ENCODE results near the gene RBM20. TPM values are rescaled to one million over a fixed set of nuclear protein-coding genes. Genes with fewer than 3 reads are reported as not detected.

RBM20 gene
- total RNA-seq, 2 donors from 2014 or later = 51.7 to 59.9 TPM

DNA sequence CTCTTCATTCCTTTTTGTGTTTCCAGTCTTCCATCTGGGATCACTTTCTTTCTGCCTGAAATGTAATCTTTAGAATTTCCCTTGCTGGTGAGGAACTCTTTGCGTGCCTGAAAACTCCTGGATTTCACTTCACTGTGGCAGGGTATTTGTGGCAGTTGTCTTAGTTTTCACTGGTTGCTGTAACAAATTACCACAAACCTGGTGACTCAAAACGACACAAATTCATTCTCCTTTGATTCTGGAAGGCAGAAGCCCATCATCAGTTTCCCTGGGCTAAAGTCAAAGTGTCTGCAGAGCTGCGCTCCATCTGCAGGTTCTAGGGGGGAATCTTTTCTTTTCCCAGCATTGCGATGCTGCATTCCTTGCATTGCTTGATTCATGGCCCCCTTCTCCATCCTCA lies 109.3 kb downstream of the RBM20 start:
- H3K9me3 ChIP-seq = peaks cover 0 to 8% of the 10 kb centered on the region in 2 donors
- peaks cover 0 to 32% of the 10 kb centered on the region in 2 donors for H3K4me1 ChIP-seq
- H3K4me3 ChIP-seq = no peak overlapping the region
- no peaks in the 10 kb centered on the region for H3K36me3 ChIP-seq
- no peak for TF ChIP-seq CTCF (IDR thresholded peaks at IDR 0.05)
- DNase-seq (ENCODE audit: low spot score) = no peak
- no peak overlapping the region for H3K27ac ChIP-seq
- H3K27me3 ChIP-seq = no peaks in the 10 kb centered on the region

- TF ChIP-seq CTCF (IDR thresholded peaks at IDR 0.05) = no peak
- no peak for DNase-seq (ENCODE audit: low spot score)
- H3K27ac ChIP-seq = peak overlapping the region; percentile 54 to 94
- H3K36me3 ChIP-seq = no peaks in the 10 kb centered on the region
- no peaks in the 10 kb centered on the region for H3K9me3 ChIP-seq
- no peak overlapping the region for H3K4me3 ChIP-seq
- H3K27me3 ChIP-seq = no peaks in the 10 kb centered on the region
- H3K4me1 ChIP-seq = peaks cover 0 to 41% of the 10 kb centered on the region in 2 donors
Measured at GRCh38 chr10:110754375-110755105, 110.4 kb downstream of the RBM20 start.

DNA sequence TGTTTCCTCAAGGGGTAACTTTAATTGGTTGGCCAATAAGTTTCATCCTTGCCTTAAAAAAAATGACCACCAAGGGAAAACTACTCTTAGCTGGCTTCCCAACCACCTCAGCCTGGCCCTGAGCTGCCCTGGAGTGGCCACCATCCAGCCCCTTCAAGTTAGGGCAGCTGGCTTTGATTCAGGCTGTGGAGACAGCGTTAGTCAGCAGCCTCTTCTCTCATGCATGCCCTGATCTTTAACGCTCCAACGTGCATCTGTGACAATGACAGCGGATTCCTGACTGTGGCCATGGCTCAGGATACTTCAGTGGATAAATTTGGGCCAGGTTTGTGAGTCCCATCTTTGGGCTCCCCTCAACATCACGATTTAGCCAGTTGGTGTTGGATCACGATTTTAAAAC lies 111.6 kb downstream of the RBM20 start:
- TF ChIP-seq CTCF (IDR thresholded peaks at IDR 0.05) = no peak
- Histone ChIP-seq H3K27ac (peak overlapping the region; percentile 83 to 94), H3K4me1 (peaks cover 0 to 47% of the 10 kb centered on the region in 2 donors), H3K4me3 (no peak overlapping the region), H3K36me3 (no peaks in the 10 kb centered on the region), H3K27me3 (no peaks in the 10 kb centered on the region), H3K9me3 (no peaks in the 10 kb centered on the region)
- DNase-seq (ENCODE audit: low spot score) = no peak

DNA sequence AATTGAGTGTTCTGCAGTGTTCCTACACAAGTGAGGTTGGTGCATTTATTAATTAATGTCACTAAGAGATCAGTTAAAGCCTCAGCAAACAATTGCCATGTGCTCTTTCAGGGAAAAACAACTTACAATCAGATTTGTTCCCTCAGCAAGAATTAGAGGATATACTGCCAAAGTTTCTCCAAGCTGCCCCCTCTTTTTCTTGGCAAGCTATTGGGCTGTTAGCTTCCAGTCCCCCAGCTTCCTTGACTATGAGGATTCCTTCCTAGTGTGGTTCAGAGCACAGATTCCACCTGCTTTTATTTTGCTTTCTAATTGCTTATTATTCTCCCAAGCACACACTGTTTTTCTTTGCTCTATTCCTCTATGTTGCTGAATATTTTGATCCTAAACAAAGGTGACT lies 112.7 kb downstream of the RBM20 start:
- no peak for DNase-seq (ENCODE audit: low spot score)
- no peaks in the 10 kb centered on the region for H3K36me3 ChIP-seq
- peak overlapping the region; percentile 83 to 94 for H3K27ac ChIP-seq
- TF ChIP-seq CTCF (IDR thresholded peaks at IDR 0.05) = no peak
- no peaks in the 10 kb centered on the region for H3K9me3 ChIP-seq
- H3K27me3 ChIP-seq = no peaks in the 10 kb centered on the region
- no peak overlapping the region for H3K4me3 ChIP-seq
- peaks cover 0 to 47% of the 10 kb centered on the region in 2 donors for H3K4me1 ChIP-seq

- H3K4me1 ChIP-seq = peaks cover 0 to 50% of the 10 kb centered on the region in 2 donors
Measured at GRCh38 chr10:110757586-110757985, 113.5 kb downstream of the RBM20 start.

More at GRCh38 chr10:110757586-110757985, 113.5 kb downstream of the RBM20 start:
- H3K27ac ChIP-seq = peak overlapping the region; percentile 83 to 94
- H3K36me3 ChIP-seq = no peaks in the 10 kb centered on the region
- no peak for DNase-seq (ENCODE audit: low spot score)
- H3K4me3 ChIP-seq = no peak overlapping the region
- no peaks in the 10 kb centered on the region for H3K27me3 ChIP-seq
- no peaks in the 10 kb centered on the region for H3K9me3 ChIP-seq
- TF ChIP-seq CTCF (IDR thresholded peaks at IDR 0.05) = no peak
